GM19467 (cell line): ENCODE measurements around the gene ANK2.

Experiments
- ATAC-seq: cut with Tn5 transposase; IDR thresholded peaks from one replicate; pipeline ENCODE4 v1.9.1; 2021; ENCODE audit warnings: mild to moderate bottlenecking, moderate library complexity; ENCODE audit not compliant: unreplicated experiment

Gene ANK2

GRCh38 chr4:113049421-113050370, at the start of gene ANK2:
Gene ANK2 (plus strand): TSS chr4:113049653. CDS start chr4:113049729, 76 bp downstream.
- no peak for ATAC-seq

- no peak for ATAC-seq
Measured at GRCh38 chr4:113003841-113004240, 45.6 kb upstream of the ANK2 start.

- ATAC-seq = no peak
Measured at GRCh38 chr4:113004655-113005054, 44.8 kb upstream of the ANK2 start.

- no peak for ATAC-seq
Measured at GRCh38 chr4:113006632-113007031, 42.8 kb upstream of the ANK2 start.

- no peak for ATAC-seq
Measured at GRCh38 chr4:113007151-113007550, 42.3 kb upstream of the ANK2 start.

- ATAC-seq = no peak
Measured at GRCh38 chr4:113008135-113008534, 41.3 kb upstream of the ANK2 start.

GRCh38 chr4:113008716-113009115, 40.7 kb upstream of the ANK2 start:
- no peak for ATAC-seq

- ATAC-seq = no peak
Measured at GRCh38 chr4:113009461-113009860, 40.0 kb upstream of the ANK2 start.

GRCh38 chr4:113012122-113012725, 37.2 kb upstream of the ANK2 start:
- no peak for ATAC-seq

GRCh38 chr4:113012786-113013185, 36.7 kb upstream of the ANK2 start:
- no peak for ATAC-seq

- ATAC-seq = no peak
Measured at GRCh38 chr4:113013751-113014150, 35.7 kb upstream of the ANK2 start.

- no peak for ATAC-seq
Measured at GRCh38 chr4:113016377-113016776, 33.1 kb upstream of the ANK2 start.

GRCh38 chr4:113020966-113021365, 28.5 kb upstream of the ANK2 start:
- no peak for ATAC-seq

- no peak for ATAC-seq
Measured at GRCh38 chr4:113024388-113024787, 25.1 kb upstream of the ANK2 start.

- no peak for ATAC-seq
Measured at GRCh38 chr4:113025416-113025815, 24.0 kb upstream of the ANK2 start.

GRCh38 chr4:113026556-113026955, 22.9 kb upstream of the ANK2 start:
- no peak for ATAC-seq

GRCh38 chr4:113028074-113028473, 21.4 kb upstream of the ANK2 start:
- no peak for ATAC-seq

GRCh38 chr4:113031212-113031611, 18.2 kb upstream of the ANK2 start:
- no peak for ATAC-seq

GRCh38 chr4:113040793-113041192, 8.7 kb upstream of the ANK2 start:
- no peak for ATAC-seq

GRCh38 chr4:113042502-113042901, 7.0 kb upstream of the ANK2 start:
- ATAC-seq = no peak

- ATAC-seq = no peak
Measured at GRCh38 chr4:113043591-113043990, 5.9 kb upstream of the ANK2 start.

- ATAC-seq = no peak
Measured at GRCh38 chr4:113050371-113050755, 910 bp downstream of the ANK2 start.
